ENCODE data around the gene PALMD. TPM values are rescaled to one million over a fixed set of nuclear protein-coding genes. Genes with fewer than 3 reads are reported as not detected.

Gene PALMD
- polyA plus RNA-seq, 2 of the 4 experiments (the other 2 are of a cell fraction) = 0.92 to 3.1 TPM

GRCh38 chr1:99638853-99639252, 7.1 kb upstream of the PALMD start:
- no peak for FAIRE-seq
- CTCF ChIA-PET = no interaction called here

DNA sequence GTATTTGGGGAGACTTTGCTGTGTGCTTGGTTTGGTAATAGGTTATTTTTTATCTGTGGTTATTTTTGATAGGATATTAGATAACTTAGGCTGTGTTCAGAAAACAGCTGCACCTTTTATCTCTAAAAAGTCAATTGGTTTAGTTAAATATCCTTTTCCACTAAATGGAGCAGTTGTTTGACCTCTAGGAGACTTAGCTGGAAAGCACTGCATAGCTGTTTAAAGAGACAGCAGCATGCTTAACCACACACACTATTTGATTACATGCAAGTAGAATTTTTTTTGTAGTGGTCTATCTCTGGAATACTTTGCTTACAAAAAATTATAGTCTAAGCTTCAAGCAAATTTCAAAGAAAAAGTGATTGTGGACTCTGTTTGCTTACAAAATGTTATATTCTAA, 6.5 kb upstream of the PALMD start:
- DNase-seq (ENCODE audit: low read depth in 1 of 2, low spot score in 1 of 2) (no peak), ATAC-seq (no peak), FAIRE-seq (no peak)
- H3K27ac ChIP-seq = no peak overlapping the region
- H3K4me3 ChIP-seq = no peak overlapping the region
- H3K9me3 ChIP-seq = no peaks in the 10 kb centered on the region
- CTCF ChIA-PET = no interaction called here
- POLR2A ChIA-PET = no interaction called here
- peaks cover 11% of the 10 kb centered on the region for H3K4me1 ChIP-seq
- no peak overlapping the region for H3K4me2 ChIP-seq
- TF ChIP-seq KDM1A (IDR thresholded peaks at IDR 0.05; ENCODE audit: low read depth) = no peak
- no peak for TF ChIP-seq CTCF (IDR thresholded peaks at IDR 0.05)
- TF ChIP-seq, protein P1, sequence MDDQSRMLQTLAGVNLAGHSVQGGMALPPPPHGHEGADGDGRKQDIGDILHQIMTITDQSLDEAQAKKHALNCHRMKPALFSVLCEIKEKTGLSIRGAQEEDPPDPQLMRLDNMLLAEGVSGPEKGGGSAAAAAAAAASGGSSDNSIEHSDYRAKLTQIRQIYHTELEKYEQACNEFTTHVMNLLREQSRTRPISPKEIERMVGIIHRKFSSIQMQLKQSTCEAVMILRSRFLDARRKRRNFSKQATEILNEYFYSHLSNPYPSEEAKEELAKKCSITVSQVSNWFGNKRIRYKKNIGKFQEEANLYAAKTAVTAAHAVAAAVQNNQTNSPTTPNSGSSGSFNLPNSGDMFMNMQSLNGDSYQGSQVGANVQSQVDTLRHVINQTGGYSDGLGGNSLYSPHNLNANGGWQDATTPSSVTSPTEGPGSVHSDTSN (IDR thresholded peaks at IDR 0.05) = no peak
- no peak for TF ChIP-seq PHF8 (IDR thresholded peaks at IDR 0.05; ENCODE audit: borderline replicate concordance, low read depth)
- no peak for TF ChIP-seq ESRRA (IDR thresholded peaks at IDR 0.05; ENCODE audit: borderline replicate concordance, low read length)
- no peak for TF ChIP-seq HDAC2 (IDR thresholded peaks at IDR 0.05)
- no peak for TF ChIP-seq RCOR1 (IDR thresholded peaks at IDR 0.05; ENCODE audit: low read depth, low read length)
- no peak for TF ChIP-seq ZSCAN20 (CRISPR knock-in tag; IDR thresholded peaks at IDR 0.05)
- TF ChIP-seq, protein P2, sequence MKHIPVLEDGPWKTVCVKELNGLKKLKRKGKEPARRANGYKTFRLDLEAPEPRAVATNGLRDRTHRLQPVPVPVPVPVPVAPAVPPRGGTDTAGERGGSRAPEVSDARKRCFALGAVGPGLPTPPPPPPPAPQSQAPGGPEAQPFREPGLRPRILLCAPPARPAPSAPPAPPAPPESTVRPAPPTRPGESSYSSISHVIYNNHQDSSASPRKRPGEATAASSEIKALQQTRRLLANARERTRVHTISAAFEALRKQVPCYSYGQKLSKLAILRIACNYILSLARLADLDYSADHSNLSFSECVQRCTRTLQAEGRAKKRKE (CRISPR knock-in tag; IDR thresholded peaks at IDR 0.05; ENCODE audit: low read depth) = no peak
- TF ChIP-seq CHD4 (IDR thresholded peaks at IDR 0.05; ENCODE audit: borderline replicate concordance) = no peak
- no peak for TF ChIP-seq POLR2A (IDR thresholded peaks at IDR 0.05; ENCODE audit: low read length)
- TF ChIP-seq JUN (IDR thresholded peaks at IDR 0.05) = no peak
- TF ChIP-seq HOXA7 (CRISPR knock-in tag; IDR thresholded peaks at IDR 0.05) = no peak
- TF ChIP-seq POLR2AphosphoS2 (conservative IDR thresholded peaks at IDR 0.05; ENCODE audit: low read length) = no peak
- no peak for TF ChIP-seq MAZ (IDR thresholded peaks at IDR 0.05; ENCODE audit: borderline replicate concordance, low read depth, low read length)
- TF ChIP-seq TFCP2L1 (CRISPR knock-in tag; IDR thresholded peaks at IDR 0.05) = no peak
- no peak for TF ChIP-seq RFX5 (IDR thresholded peaks at IDR 0.05)

More at GRCh38 chr1:99638853-99639252, 7.1 kb upstream of the PALMD start:
- DNase-seq (ENCODE audit: low read depth in 1 of 2, low spot score in 1 of 2) (no peak), ATAC-seq (no peak)
- WGBS (ENCODE audit: missing lambda C conversion rate) = 60% methylated on average over 3 of the region's 3 CpGs
- Histone ChIP-seq H3K9me3 (no peaks in the 10 kb centered on the region), H3K4me3 (no peak overlapping the region), H3K4me1 (peaks cover 5% of the 10 kb centered on the region), H3K4me2 (no peak overlapping the region), H3K27ac (no peak overlapping the region)
- no peak for TF ChIP-seq REST (IDR thresholded peaks at IDR 0.05)
- TF ChIP-seq POLR2AphosphoS2 (conservative IDR thresholded peaks at IDR 0.05; ENCODE audit: low read length) = no peak
- no peak for TF ChIP-seq MYC (IDR thresholded peaks at IDR 0.05; ENCODE audit: borderline replicate concordance, low read length)
- TF ChIP-seq ZSCAN20 (CRISPR knock-in tag; IDR thresholded peaks at IDR 0.05) = no peak
- TF ChIP-seq, protein P3, sequence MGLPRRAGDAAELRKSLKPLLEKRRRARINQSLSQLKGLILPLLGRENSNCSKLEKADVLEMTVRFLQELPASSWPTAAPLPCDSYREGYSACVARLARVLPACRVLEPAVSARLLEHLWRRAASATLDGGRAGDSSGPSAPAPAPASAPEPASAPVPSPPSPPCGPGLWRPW (IDR thresholded peaks at IDR 0.05) = no peak
- TF ChIP-seq CBX2 (IDR thresholded peaks at IDR 0.05; ENCODE audit: borderline replicate concordance, low read depth) = no peak
- TF ChIP-seq, protein P1 (IDR thresholded peaks at IDR 0.05) = no peak
- TF ChIP-seq MAZ (IDR thresholded peaks at IDR 0.05; ENCODE audit: borderline replicate concordance, low read depth, low read length) = no peak
- TF ChIP-seq, protein P2 (CRISPR knock-in tag; IDR thresholded peaks at IDR 0.05; ENCODE audit: low read depth) = no peak
- TF ChIP-seq TFCP2L1 (CRISPR knock-in tag; IDR thresholded peaks at IDR 0.05) = no peak
- no peak for TF ChIP-seq SREBF2 (IDR thresholded peaks at IDR 0.05)
- TF ChIP-seq NR3C1 (IDR thresholded peaks at IDR 0.05) = no peak
- no peak for TF ChIP-seq ZFP36 (IDR thresholded peaks at IDR 0.05; ENCODE audit: borderline replicate concordance, partially characterized antibody)
- no peak for TF ChIP-seq RNF2 (IDR thresholded peaks at IDR 0.05; ENCODE audit: borderline replicate concordance, low read depth)
- no peak for TF ChIP-seq ZC3H11A (IDR thresholded peaks at IDR 0.05)
- POLR2A ChIA-PET = no interaction called here

Measured in A549 (cell line).